ENCODE results near the gene MEX3A.
A peak's percentile ranks its signal among the peaks of the same experiment; 100 is the strongest.

Gene MEX3A

GRCh38 chr1:156111355-156111962 is 29.2 kb upstream of the MEX3A start:
- DNase-seq (ENCODE audit: low read depth), result no peak

GRCh38 chr1:156110252-156110651 is 28.0 kb upstream of the MEX3A start:
- no peak for TF ChIP-seq CTCF (conservative IDR thresholded peaks at IDR 0.05; ENCODE audit: low read depth, low read length)
- H3K4me3 ChIP-seq (ENCODE audit: low read depth, low read length), result no peak overlapping the region
- DNase-seq (ENCODE audit: low read depth), result no peak

More at GRCh38 chr1:156111355-156111962, 29.2 kb upstream of the MEX3A start:
- no peak for TF ChIP-seq CTCF (conservative IDR thresholded peaks at IDR 0.05; ENCODE audit: low read depth, low read length)
- H3K4me3 ChIP-seq (ENCODE audit: low read depth, low read length), result no peak overlapping the region

DNA sequence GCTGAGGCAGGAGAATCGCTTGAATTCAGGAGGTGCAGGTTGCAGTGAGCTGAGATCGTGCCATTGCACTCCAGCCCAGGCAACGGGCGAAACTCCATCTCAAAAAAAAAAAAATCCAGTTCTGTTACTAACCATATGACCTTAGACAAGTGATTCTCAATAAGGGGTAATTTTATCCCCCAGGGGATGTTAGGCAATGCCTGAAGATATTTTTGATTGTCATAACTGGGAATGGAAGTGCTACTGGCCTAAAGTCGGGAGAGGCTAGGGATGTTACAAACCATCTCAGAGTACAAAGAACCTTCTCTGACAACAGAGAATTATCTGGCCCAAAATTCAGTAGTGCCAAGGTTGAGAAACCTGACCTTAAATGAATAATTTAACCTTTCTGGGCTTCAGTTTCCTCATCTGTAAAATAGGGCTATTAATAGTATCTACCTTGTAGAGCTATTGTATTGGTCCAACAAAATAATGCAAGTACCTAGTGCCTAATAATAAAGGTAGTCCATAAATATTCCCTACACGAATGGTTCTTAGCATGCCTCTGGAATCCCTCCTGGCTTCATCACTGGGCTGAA is 26.5 kb upstream of the MEX3A start:
- TF ChIP-seq CTCF (conservative IDR thresholded peaks at IDR 0.05; ENCODE audit: low read depth, low read length), result no peak
- DNase-seq (ENCODE audit: low read depth), result no peak
- H3K4me3 ChIP-seq (ENCODE audit: low read depth, low read length), result no peak overlapping the region

GRCh38 chr1:156108057-156108456 is 25.8 kb upstream of the MEX3A start:
- DNase-seq (ENCODE audit: low read depth), result no peak
- no peak for TF ChIP-seq CTCF (conservative IDR thresholded peaks at IDR 0.05; ENCODE audit: low read depth, low read length)
- H3K4me3 ChIP-seq (ENCODE audit: low read depth, low read length), result no peak overlapping the region

- peak; percentile 49 for DNase-seq (ENCODE audit: low read depth)
- no peak for TF ChIP-seq CTCF (conservative IDR thresholded peaks at IDR 0.05; ENCODE audit: low read depth, low read length)
- H3K4me3 ChIP-seq (ENCODE audit: low read depth, low read length), result peak overlapping the region; percentile 31
Measured at GRCh38 chr1:156106624-156107488, 24.6 kb upstream of the MEX3A start.

- H3K4me3 ChIP-seq (ENCODE audit: low read depth, low read length), result peak overlapping the region; percentile 45
- peak; percentile 54 for DNase-seq (ENCODE audit: low read depth)
Measured at GRCh38 chr1:156104861-156105832, 22.9 kb upstream of the MEX3A start.

More at GRCh38 chr1:156104861-156105832, 22.9 kb upstream of the MEX3A start:
- peak; percentile 2 for TF ChIP-seq CTCF (conservative IDR thresholded peaks at IDR 0.05; ENCODE audit: low read depth, low read length)

Data from choroid plexus epithelial cell (primary cell).